ENCODE data around the gene SRSF9.

- TF ChIP-seq YY1 (IDR thresholded peaks at IDR 0.05; ENCODE audit: low read depth) (peak; percentile 97), CREB1 (IDR thresholded peaks at IDR 0.05; ENCODE audit: low read depth) (no peak), RAD21 (IDR thresholded peaks at IDR 0.05; ENCODE audit: low read depth) (no peak)
Measured at GRCh38 chr12:120437735-120438494, 31.6 kb downstream of the SRSF9 start, which contains the start of gene COX6A1.
